WTC11 (cell line): ENCODE results near the gene HECTD4. TPM values are rescaled to one million over a fixed set of nuclear protein-coding genes. Genes with fewer than 3 reads are reported as not detected.

Experiments
- ATAC-seq: fragments of 200-7000 bp; cut with Tn5 transposase; 2 replicates; pipeline ENCODE4 v1.10.0; 2021; ENCODE audit warnings: mild to moderate bottlenecking, moderate library complexity
- CTCF ChIA-PET: fragments of 300-600 bp; sonication (Branson Sonifier 250); formaldehyde crosslinking; loops from one replicate; lab custom pipeline; 2021; ENCODE audit warnings: antibody characterized with exemption; lab: Charles Lee
- POLR2A ChIA-PET: fragments of 350-600 bp; sonication (Branson Sonifier 250); formaldehyde crosslinking; loops from one replicate; lab custom pipeline; 2021; ENCODE audit warnings: antibody characterized with exemption; lab: Charles Lee
- DNase-seq: peaks from one replicate; pipeline ENCODE4 v3.0.0; 2021; ENCODE audit warnings: low spot score
- H3K27ac Mint-ChIP-seq: 2 replicates; pipeline ENCODE4 v1.8.0; 2021; ENCODE audit warnings: mixed read lengths
- H3K27me3 Mint-ChIP-seq: 2 replicates; pipeline ENCODE4 v1.8.0; 2021; ENCODE audit warnings: low read depth, mild to moderate bottlenecking, moderate library complexity, mixed read lengths
- H3K36me3 Mint-ChIP-seq: 2 replicates; pipeline ENCODE4 v1.8.0; 2021; ENCODE audit warnings: mixed read lengths
- H3K4me1 Mint-ChIP-seq: 2 replicates; pipeline ENCODE4 v1.8.0; 2022; ENCODE audit warnings: mixed read lengths
- H3K4me3 Mint-ChIP-seq: 2 replicates; pipeline ENCODE4 v1.8.0; 2021; ENCODE audit warnings: mild to moderate bottlenecking, moderate library complexity, mixed read lengths
- H3K9me3 Mint-ChIP-seq: 2 replicates; pipeline ENCODE4 v1.8.0; 2021; ENCODE audit warnings: mixed read lengths
- ESRRA ChIP-seq: sonication (generic); formaldehyde crosslinking; IDR thresholded peaks from 2 replicates; pipeline ENCODE4 v1.8.1; 2022; ENCODE audit warnings: mild to moderate bottlenecking, missing genetic modification reagents, borderline replicate concordance
- FOXJ3 ChIP-seq: sonication (generic); formaldehyde crosslinking; IDR thresholded peaks from 2 replicates; pipeline ENCODE4 v1.9.0; 2021; ENCODE audit warnings: missing genetic modification reagents, mild to moderate bottlenecking, borderline replicate concordance
- GABPB1 ChIP-seq: sonication (generic); formaldehyde crosslinking; IDR thresholded peaks from 2 replicates; pipeline ENCODE4 v1.8.1; 2023; ENCODE audit warnings: mild to moderate bottlenecking, missing genetic modification reagents
- GRHL2 ChIP-seq: fragments of 250-450 bp; sonication (Bioruptor Pico); IDR thresholded peaks from 2 replicates; pipeline ENCODE4 v1.8.0; 2022; ENCODE audit warnings: mild to moderate bottlenecking, moderate library complexity; ENCODE audit not compliant: insufficient replicate concordance, severe bottlenecking
- GTF2I ChIP-seq: fragments of 250-450 bp; sonication (Bioruptor Pico); conservative IDR thresholded peaks from 2 replicates; pipeline ENCODE4 v1.4.0; 2021; ENCODE audit warnings: mild to moderate bottlenecking
- HMGXB4 ChIP-seq: sonication (generic); formaldehyde crosslinking; IDR thresholded peaks from 2 replicates; pipeline ENCODE4 v1.8.1; 2023; ENCODE audit warnings: mild to moderate bottlenecking, moderate library complexity, missing genetic modification reagents
- IRF2 ChIP-seq: sonication (generic); formaldehyde crosslinking; IDR thresholded peaks from 2 replicates; pipeline ENCODE4 v1.8.0; 2022; ENCODE audit warnings: low read depth, missing genetic modification reagents, borderline replicate concordance
- MXD4 ChIP-seq: fragments of 250-450 bp; sonication (Bioruptor Pico); IDR thresholded peaks from 2 replicates; pipeline ENCODE4 v1.8.0; 2021; ENCODE audit warnings: mild to moderate bottlenecking, moderate library complexity, borderline replicate concordance
- NFATC4 ChIP-seq: fragments of 250-450 bp; sonication (Bioruptor Pico); IDR thresholded peaks from 2 replicates; pipeline ENCODE4 v1.9.0; 2021; ENCODE audit warnings: mild to moderate bottlenecking
- PRDM15 ChIP-seq: sonication (generic); formaldehyde crosslinking; IDR thresholded peaks from 2 replicates; pipeline ENCODE4 v1.8.0; 2022; ENCODE audit warnings: missing genetic modification reagents
- PREB ChIP-seq: sonication (generic); formaldehyde crosslinking; IDR thresholded peaks from 2 replicates; pipeline ENCODE4 v1.8.1; 2022; ENCODE audit warnings: mild to moderate bottlenecking, missing genetic modification reagents, moderate library complexity, borderline replicate concordance
- RELA ChIP-seq: sonication (generic); formaldehyde crosslinking; IDR thresholded peaks from 2 replicates; pipeline ENCODE4 v1.8.1; 2022; ENCODE audit warnings: missing genetic modification reagents, mild to moderate bottlenecking, borderline replicate concordance
- SMAD3 ChIP-seq: sonication (generic); formaldehyde crosslinking; IDR thresholded peaks from 2 replicates; pipeline ENCODE4 v1.8.0; 2022; ENCODE audit warnings: missing genetic modification reagents, mild to moderate bottlenecking, borderline replicate concordance
- TP53 ChIP-seq: sonication (generic); formaldehyde crosslinking; IDR thresholded peaks from 2 replicates; pipeline ENCODE4 v1.8.1; 2023; ENCODE audit warnings: mild to moderate bottlenecking, missing genetic modification reagents
- ZBTB21 ChIP-seq: sonication (generic); formaldehyde crosslinking; IDR thresholded peaks from 2 replicates; pipeline ENCODE4 v1.8.1; 2023; ENCODE audit warnings: mild to moderate bottlenecking, missing genetic modification reagents, borderline replicate concordance
- ZNF219 ChIP-seq: sonication (generic); formaldehyde crosslinking; IDR thresholded peaks from 2 replicates; pipeline ENCODE4 v1.8.0; 2023; ENCODE audit warnings: missing genetic modification reagents, mild to moderate bottlenecking, borderline replicate concordance
- ZNF425 ChIP-seq: fragments of 250-450 bp; sonication (Bioruptor Pico); conservative IDR thresholded peaks from 2 replicates; pipeline ENCODE4 v1.9.0; 2021; ENCODE audit warnings: mild to moderate bottlenecking
- ZNF532 ChIP-seq: fragments of 250-450 bp; sonication (Bioruptor Pico); IDR thresholded peaks from 2 replicates; pipeline ENCODE4 v1.9.0; 2021; ENCODE audit warnings: mild to moderate bottlenecking, borderline replicate concordance
- total RNA-seq: library from RNA; stranded (reverse); gene quantifications from 3 replicates; pipeline ENCODE4 v1.2.3, GENCODE V29; 2021

HECTD4 gene
- total RNA-seq, 1 experiment from 2014 or later: 31.7 TPM

GRCh38 chr12:112178796-112179195, 203.4 kb downstream of the HECTD4 start:
- DNase-seq (no peak), ATAC-seq (no peak)
- ChIA-PET POLR2A (no interaction called here), CTCF (interaction anchor here (0.5 to 1.0 kb wide), 2 partner anchors 20 to 120 kb away, joined by 3 to 5 read pairs; no protein-coding TSS in a partner anchor)
- H3K4me1 Mint-ChIP-seq: peaks cover 14% of the 10 kb centered on the region
- no peaks in the 10 kb centered on the region for H3K27me3 Mint-ChIP-seq
- no peak overlapping the region for H3K27ac Mint-ChIP-seq
- TF ChIP-seq IRF2 (CRISPR knock-in tag): no peak
- TF ChIP-seq GRHL2 (CRISPR knock-in tag): no peak
- TF ChIP-seq TP53 (CRISPR knock-in tag): no peak
- TF ChIP-seq PREB (CRISPR knock-in tag): no peak
- no peak for TF ChIP-seq ESRRA (CRISPR knock-in tag)
- no peak for TF ChIP-seq FOXJ3 (CRISPR knock-in tag)
- no peak for TF ChIP-seq PRDM15
- no peak for TF ChIP-seq ZNF219 (CRISPR knock-in tag)
- TF ChIP-seq SMAD3 (CRISPR knock-in tag): no peak
- TF ChIP-seq GABPB1: no peak
- no peak for TF ChIP-seq ZNF532
- no peak for TF ChIP-seq ZBTB21 (CRISPR knock-in tag)
- no peak for TF ChIP-seq MXD4 (CRISPR knock-in tag)
- TF ChIP-seq RELA (CRISPR knock-in tag): no peak
- TF ChIP-seq NFATC4: no peak
- TF ChIP-seq HMGXB4 (CRISPR knock-in tag): no peak
- TF ChIP-seq GTF2I: no peak
- TF ChIP-seq ZNF425 (CRISPR knock-in tag): no peak
- no peaks in the 10 kb centered on the region for H3K9me3 Mint-ChIP-seq
- H3K36me3 Mint-ChIP-seq: peaks cover 27% of the 10 kb centered on the region
- no peak overlapping the region for H3K4me3 Mint-ChIP-seq
